ENCODE data around the gene ATR. TPM values are rescaled to one million over a fixed set of nuclear protein-coding genes. Genes with fewer than 3 reads are reported as not detected.

The ATR gene
- total RNA-seq, 2 experiments from 2014 or later: 36.2 to 36.9 TPM

- POLR2A ChIA-PET: no interaction called here
- H3K27me3 Mint-ChIP-seq: no peaks in the 10 kb centered on the region
- H3K4me1 Mint-ChIP-seq: peaks cover 2% of the 10 kb centered on the region
- DNase-seq (no peak), ATAC-seq (ENCODE audit: low read depth) (no peak)
- no peak overlapping the region for H3K4me3 Mint-ChIP-seq
- no peak overlapping the region for H3K27ac Mint-ChIP-seq
- H3K36me3 Mint-ChIP-seq: peaks cover 56% of the 10 kb centered on the region
- no peaks in the 10 kb centered on the region for H3K9me3 Mint-ChIP-seq
These were observed 86.3 kb downstream of the ATR start for GRCh38 chr3:142492184-142492583.

GRCh38 chr3:142489572-142490323, 88.8 kb downstream of the ATR start:
- ATAC-seq (ENCODE audit: low read depth): no peak
- H3K27ac Mint-ChIP-seq: no peak overlapping the region
- H3K4me1 Mint-ChIP-seq: peaks cover 2% of the 10 kb centered on the region
- H3K9me3 Mint-ChIP-seq: no peaks in the 10 kb centered on the region
- no peaks in the 10 kb centered on the region for H3K27me3 Mint-ChIP-seq
- no peak overlapping the region for H3K4me3 Mint-ChIP-seq
- POLR2A ChIA-PET: no interaction called here
- peaks cover 58% of the 10 kb centered on the region for H3K36me3 Mint-ChIP-seq
- DNase-seq: no peak

- DNase-seq: no peak
- Mint-ChIP-seq H3K27ac (no peak overlapping the region), H3K4me3 (no peak overlapping the region), H3K9me3 (peaks cover 1% of the 10 kb centered on the region), H3K27me3 (no peaks in the 10 kb centered on the region), H3K36me3 (peaks cover 66% of the 10 kb centered on the region), H3K4me1 (peaks cover 2% of the 10 kb centered on the region)
- POLR2A ChIA-PET: no interaction called here
- ATAC-seq (ENCODE audit: low read depth): no peak
These were observed 93.6 kb downstream of the ATR start for GRCh38 chr3:142484912-142485435.

GRCh38 chr3:142481196-142481595, 97.3 kb downstream of the ATR start:
- Mint-ChIP-seq H3K4me1 (no peaks in the 10 kb centered on the region), H3K4me3 (no peak overlapping the region), H3K27me3 (no peaks in the 10 kb centered on the region), H3K36me3 (peaks cover 66% of the 10 kb centered on the region), H3K27ac (no peak overlapping the region), H3K9me3 (peaks cover 4% of the 10 kb centered on the region)
- POLR2A ChIA-PET: no interaction called here
- DNase-seq: no peak
- ATAC-seq (ENCODE audit: low read depth): no peak

- Mint-ChIP-seq H3K27me3 (no peaks in the 10 kb centered on the region), H3K4me3 (no peak overlapping the region), H3K27ac (no peak overlapping the region), H3K4me1 (no peaks in the 10 kb centered on the region), H3K36me3 (peaks cover 22% of the 10 kb centered on the region), H3K9me3 (peaks cover 1% of the 10 kb centered on the region)
- POLR2A ChIA-PET: no interaction called here
- no peak for ATAC-seq (ENCODE audit: low read depth)
- DNase-seq: no peak
These were observed 107.7 kb downstream of the ATR start for GRCh38 chr3:142470826-142471225.

GRCh38 chr3:142468456-142468855, 110.1 kb downstream of the ATR start:
- Mint-ChIP-seq H3K27ac (no peak overlapping the region), H3K9me3 (no peaks in the 10 kb centered on the region), H3K27me3 (no peaks in the 10 kb centered on the region), H3K4me3 (no peak overlapping the region), H3K4me1 (no peaks in the 10 kb centered on the region), H3K36me3 (peaks cover 16% of the 10 kb centered on the region)
- POLR2A ChIA-PET: no interaction called here
- ATAC-seq (ENCODE audit: low read depth) (no peak), DNase-seq (no peak)

- Mint-ChIP-seq H3K27ac (no peak overlapping the region), H3K9me3 (no peaks in the 10 kb centered on the region), H3K36me3 (peaks cover 9% of the 10 kb centered on the region), H3K4me3 (no peak overlapping the region), H3K4me1 (no peaks in the 10 kb centered on the region), H3K27me3 (no peaks in the 10 kb centered on the region)
- POLR2A ChIA-PET: no interaction called here
- ATAC-seq (ENCODE audit: low read depth) (no peak), DNase-seq (no peak)
These were observed 110.8 kb downstream of the ATR start for GRCh38 chr3:142467768-142468167.

GRCh38 chr3:142460689-142461088, 117.8 kb downstream of the ATR start:
- Mint-ChIP-seq H3K27me3 (no peaks in the 10 kb centered on the region), H3K9me3 (no peaks in the 10 kb centered on the region), H3K4me3 (no peak overlapping the region), H3K27ac (no peak overlapping the region), H3K36me3 (peaks cover 15% of the 10 kb centered on the region), H3K4me1 (no peaks in the 10 kb centered on the region)
- no peak for DNase-seq
- ATAC-seq (ENCODE audit: low read depth): no peak
- POLR2A ChIA-PET: no interaction called here

GRCh38 chr3:142459929-142460328, 118.6 kb downstream of the ATR start:
- POLR2A ChIA-PET: no interaction called here
- H3K4me1 Mint-ChIP-seq: no peaks in the 10 kb centered on the region
- H3K27me3 Mint-ChIP-seq: no peaks in the 10 kb centered on the region
- no peaks in the 10 kb centered on the region for H3K9me3 Mint-ChIP-seq
- H3K4me3 Mint-ChIP-seq: no peak overlapping the region
- peaks cover 20% of the 10 kb centered on the region for H3K36me3 Mint-ChIP-seq
- ATAC-seq (ENCODE audit: low read depth): no peak
- no peak overlapping the region for H3K27ac Mint-ChIP-seq
- DNase-seq: no peak

GRCh38 chr3:142459096-142459495, 119.4 kb downstream of the ATR start:
- no peak for ATAC-seq (ENCODE audit: low read depth)
- Mint-ChIP-seq H3K27ac (no peak overlapping the region), H3K36me3 (peaks cover 19% of the 10 kb centered on the region)

GRCh38 chr3:142450881-142451280, 127.7 kb downstream of the ATR start:
- H3K4me1 Mint-ChIP-seq: peaks cover 7% of the 10 kb centered on the region
- no peaks in the 10 kb centered on the region for H3K27me3 Mint-ChIP-seq
- H3K27ac Mint-ChIP-seq: no peak overlapping the region
- H3K4me3 Mint-ChIP-seq: no peak overlapping the region
- H3K9me3 Mint-ChIP-seq: no peaks in the 10 kb centered on the region
- DNase-seq: no peak
- ATAC-seq (ENCODE audit: low read depth): no peak
- POLR2A ChIA-PET: no interaction called here
- H3K36me3 Mint-ChIP-seq: peaks cover 16% of the 10 kb centered on the region

More at GRCh38 chr3:142459096-142459495, 119.4 kb downstream of the ATR start:
- no peaks in the 10 kb centered on the region for H3K9me3 Mint-ChIP-seq
- H3K4me1 Mint-ChIP-seq: no peaks in the 10 kb centered on the region
- no peak overlapping the region for H3K4me3 Mint-ChIP-seq
- no peaks in the 10 kb centered on the region for H3K27me3 Mint-ChIP-seq
- POLR2A ChIA-PET: no interaction called here
- no peak for DNase-seq

GRCh38 chr3:142450189-142450588, 128.3 kb downstream of the ATR start:
- ATAC-seq (ENCODE audit: low read depth): no peak
- POLR2A ChIA-PET: no interaction called here
- DNase-seq: no peak
- peaks cover 13% of the 10 kb centered on the region for H3K36me3 Mint-ChIP-seq
- no peaks in the 10 kb centered on the region for H3K9me3 Mint-ChIP-seq
- H3K4me3 Mint-ChIP-seq: no peak overlapping the region
- H3K4me1 Mint-ChIP-seq: peaks cover 14% of the 10 kb centered on the region
- no peaks in the 10 kb centered on the region for H3K27me3 Mint-ChIP-seq
- H3K27ac Mint-ChIP-seq: no peak overlapping the region

GRCh38 chr3:142447852-142448823, 130.4 kb downstream of the ATR start, which contains the start of gene XRN1:
Gene XRN1 (minus strand): TSS chr3:142448037. CDS start chr3:142447944, 93 bp downstream.
- peaks cover 22% of the 10 kb centered on the region for H3K36me3 Mint-ChIP-seq
- POLR2A ChIA-PET: interaction anchor here (0.6 to 2.5 kb wide), 6 partner anchors 35 to 553 kb away, joined by 3 to 17 read pairs (median 6); partner anchors contain the start of genes ATR and U2SURP
- ATAC-seq (ENCODE audit: low read depth): peak; percentile 91

More at GRCh38 chr3:142447852-142448823, 130.4 kb downstream of the ATR start, which contains the start of gene XRN1:
- Mint-ChIP-seq H3K27me3 (no peaks in the 10 kb centered on the region), H3K27ac (peak within 1 kb of the TSS; percentile 97), H3K4me1 (peaks cover 23% of the 10 kb centered on the region), H3K4me3 (peak within 1 kb of the TSS; percentile 88), H3K9me3 (no peaks in the 10 kb centered on the region)
- DNase-seq: peak; percentile 97

Measured in activated naive CD8-positive, alpha-beta T cell treated with anti-CD3 and anti-CD28 coated beads, Interleukin-2, amount 10 ng/mL, durations not matched to agents 7 days and 5 days (primary cell).